Endodermal cell (in vitro differentiated cells): ENCODE data around the gene FBXO7. TPM values are rescaled to one million over a fixed set of nuclear protein-coding genes. Genes with fewer than 3 reads are reported as not detected.
A peak's percentile ranks its signal among the peaks of the same experiment; 100 is the strongest.

Experiments
- DNase-seq: peaks from one replicate; pipeline ENCODE4 v3.0.0-alpha.2; 2017
- H3K27ac ChIP-seq: 2 replicates; pipeline ENCODE4 v1.5.1; 2013; ENCODE audit warnings: mild to moderate bottlenecking, low read depth, low read length, moderate library complexity
- H3K27me3 ChIP-seq: 2 replicates; pipeline ENCODE4 v1.6.1; 2013; ENCODE audit warnings: mild to moderate bottlenecking, low read length, moderate library complexity; ENCODE audit not compliant: insufficient read depth, control insufficient read depth, poor library complexity, severe bottlenecking
- H3K36me3 ChIP-seq: 2 replicates; pipeline ENCODE4 v1.7.0; 2013; ENCODE audit warnings: mild to moderate bottlenecking, low read length, moderate library complexity; ENCODE audit not compliant: control insufficient read depth, insufficient read depth
- H3K4me1 ChIP-seq: one replicate; pipeline ENCODE4 v1.7.0; 2013; ENCODE audit warnings: low read length; ENCODE audit not compliant: control insufficient read depth, insufficient read depth
- H3K4me3 ChIP-seq: 2 replicates; pipeline ENCODE4 v1.5.1; 2013; ENCODE audit warnings: mild to moderate bottlenecking, low read length, moderate library complexity
- H3K9ac ChIP-seq: 2 replicates; pipeline ENCODE4 v1.6.1; 2013; ENCODE audit warnings: mild to moderate bottlenecking, low read length, moderate library complexity; ENCODE audit not compliant: poor library complexity, severe bottlenecking; ENCODE audit errors: extremely low read depth
- H3K9me3 ChIP-seq: 2 replicates; pipeline ENCODE4 v1.6.1; 2013; ENCODE audit warnings: mild to moderate bottlenecking, low read length, moderate library complexity; ENCODE audit not compliant: control insufficient read depth
- H3K27ac Mint-ChIP-seq: 2 replicates; pipeline ENCODE4 v1.8.0; 2020; ENCODE audit warnings: mixed read lengths
- H3K27me3 Mint-ChIP-seq: 2 replicates; pipeline ENCODE4 v1.8.0; 2021; ENCODE audit warnings: mild to moderate bottlenecking, mixed read lengths; ENCODE audit not compliant: insufficient read depth
- H3K36me3 Mint-ChIP-seq: 2 replicates; pipeline ENCODE4 v1.8.0; 2020; ENCODE audit warnings: low read depth, mixed read lengths
- H3K4me1 Mint-ChIP-seq: 2 replicates; pipeline ENCODE4 v1.8.0; 2020; ENCODE audit warnings: mixed read lengths
- H3K4me3 Mint-ChIP-seq: 2 replicates; pipeline ENCODE4 v1.8.0; 2020; ENCODE audit warnings: mild to moderate bottlenecking, moderate library complexity, mixed read lengths
- H3K9me3 Mint-ChIP-seq: 2 replicates; pipeline ENCODE4 v1.8.0; 2020; ENCODE audit warnings: mild to moderate bottlenecking, mixed read lengths
- CTCF ChIP-seq: fragments of 200-600 bp; sonication (generic); conservative IDR thresholded peaks from 2 replicates; pipeline ENCODE4 v1.5.0; 2021; ENCODE audit warnings: antibody characterized with exemption, mild to moderate bottlenecking
- WGBS, 2 experiments: methylation state at CpG; one replicate each; pipeline versions ENCODE4 v1.1.5 to v1.1.7; 2013; ENCODE audit warnings: missing lambda C conversion rate in 2 of 2, mixed read lengths in 1 of 2; ENCODE audit not compliant: insufficient coverage in 1 of 2, insufficient read length in 1 of 2; 5-methylcytosine and 5-hydroxymethylcytosine counted together
- total RNA-seq, 2 donors: library from RNA; stranded (reverse); fragmentation: NEBNext Ultra II Directional in 1 of 2; extraction: Animal tissue kit (Norgen Biotek cat#: 25700) in 1 of 2; gene quantifications; 2 replicates in 1 of 2; 3 replicates in 1 of 2; pipeline ENCODE4 v1.2.1, GENCODE V29; 2021

FBXO7 gene
- total RNA-seq, 2 donors from 2014 or later: 84.8 to 120 TPM

GRCh38 chr22:32533265-32534111 is 58.9 kb downstream of the FBXO7 start:
- WGBS, 2 experiments: 92 to 94% methylated on average over 12 to 15 of the region's 15 CpGs
- H3K4me3 Mint-ChIP-seq: no peak overlapping the region
- Histone ChIP-seq H3K27me3 (no peaks in the 10 kb centered on the region), H3K9ac (no peak overlapping the region), H3K27ac (peak overlapping the region; percentile 32), H3K36me3 (no peaks in the 10 kb centered on the region), H3K4me3 (no peak overlapping the region), H3K4me1 (peaks cover 5% of the 10 kb centered on the region), H3K9me3 (no peaks in the 10 kb centered on the region)
- TF ChIP-seq CTCF: no peak
- no peak overlapping the region for H3K27ac Mint-ChIP-seq
- H3K4me1 Mint-ChIP-seq: peaks cover 4% of the 10 kb centered on the region
- DNase-seq: no peak
- no peaks in the 10 kb centered on the region for H3K27me3 Mint-ChIP-seq
- no peaks in the 10 kb centered on the region for H3K36me3 Mint-ChIP-seq
- no peaks in the 10 kb centered on the region for H3K9me3 Mint-ChIP-seq

GRCh38 chr22:32534252-32535235 is 59.9 kb downstream of the FBXO7 start:
- Mint-ChIP-seq H3K4me1 (peaks cover 4% of the 10 kb centered on the region), H3K27me3 (no peaks in the 10 kb centered on the region), H3K27ac (no peak overlapping the region), H3K36me3 (no peaks in the 10 kb centered on the region), H3K9me3 (no peaks in the 10 kb centered on the region), H3K4me3 (no peak overlapping the region)
- no peak overlapping the region for H3K4me3 ChIP-seq
- H3K9me3 ChIP-seq: no peaks in the 10 kb centered on the region
- no peaks in the 10 kb centered on the region for H3K36me3 ChIP-seq
- H3K27ac ChIP-seq: peak overlapping the region; percentile 32
- no peak overlapping the region for H3K9ac ChIP-seq
- no peaks in the 10 kb centered on the region for H3K27me3 ChIP-seq
- TF ChIP-seq CTCF: no peak
- DNase-seq: no peak
- 91 to 93% methylated on average over 7 to 15 of the region's 15 CpGs for WGBS, 2 experiments
- H3K4me1 ChIP-seq: peaks cover 5% of the 10 kb centered on the region

- H3K27me3 Mint-ChIP-seq: no peaks in the 10 kb centered on the region
- WGBS, 2 experiments: 91 to 92% methylated on average over 7 to 11 of the region's 11 CpGs
Observed at GRCh38 chr22:32535531-32536190, 61.0 kb downstream of the FBXO7 start.

More at GRCh38 chr22:32535531-32536190, 61.0 kb downstream of the FBXO7 start:
- H3K4me1 Mint-ChIP-seq: peaks cover 4% of the 10 kb centered on the region
- H3K4me3 Mint-ChIP-seq: no peak overlapping the region
- no peak overlapping the region for H3K27ac Mint-ChIP-seq
- H3K36me3 Mint-ChIP-seq: no peaks in the 10 kb centered on the region
- H3K9me3 Mint-ChIP-seq: no peaks in the 10 kb centered on the region
- H3K27me3 ChIP-seq: no peaks in the 10 kb centered on the region
- no peaks in the 10 kb centered on the region for H3K36me3 ChIP-seq
- no peak for TF ChIP-seq CTCF
- no peak overlapping the region for H3K9ac ChIP-seq
- H3K27ac ChIP-seq: no peak overlapping the region
- peaks cover 5% of the 10 kb centered on the region for H3K4me1 ChIP-seq
- no peaks in the 10 kb centered on the region for H3K9me3 ChIP-seq
- no peak for DNase-seq
- H3K4me3 ChIP-seq: no peak overlapping the region
